Stimulated activated naive B cell treated with anti-CD40 and anti-IgM and Interleukin-4, amounts not matched to agents 10 μg/mL and 1 μg/mL and 100 μg/mL, for 72 hours (primary cell): ENCODE results near the gene RAP1GAP2.

Experiments used
- ATAC-seq, 2 donors: fragments of 150-1000 bp; cut with Tn5 transposase; replicated peaks; 2 replicates each; pipeline ENCODE4 v1.10.0; 2021; ENCODE audit warnings: moderate library complexity in 1 of 2
- DNase-seq: peaks from one replicate; pipeline ENCODE4 v3.0.0; 2021
- H3K27ac Mint-ChIP-seq: one replicate; pipeline ENCODE4 v1.8.0; 2022; ENCODE audit warnings: mild to moderate bottlenecking, mixed read lengths
- H3K27me3 Mint-ChIP-seq, 2 donors: one replicate each; pipeline ENCODE4 v1.8.0; 2022; ENCODE audit warnings: mixed read lengths in 2 of 2
- H3K36me3 Mint-ChIP-seq, 2 donors: one replicate each; pipeline ENCODE4 v1.8.0; 2022; ENCODE audit warnings: mixed read lengths in 2 of 2, mild to moderate bottlenecking in 1 of 2
- H3K4me1 Mint-ChIP-seq, 2 donors: one replicate each; pipeline ENCODE4 v1.8.0; 2022; ENCODE audit warnings: mixed read lengths in 2 of 2, mild to moderate bottlenecking in 1 of 2
- H3K4me3 Mint-ChIP-seq, 2 donors: one replicate each; pipeline ENCODE4 v1.8.0; 2022; ENCODE audit warnings: mild to moderate bottlenecking in 2 of 2, mixed read lengths in 2 of 2, moderate library complexity in 1 of 2
- H3K9me3 Mint-ChIP-seq, 2 donors: one replicate each; pipeline ENCODE4 v1.8.0; 2022; ENCODE audit warnings: mixed read lengths in 2 of 2, mild to moderate bottlenecking in 1 of 2

Gene RAP1GAP2

DNA sequence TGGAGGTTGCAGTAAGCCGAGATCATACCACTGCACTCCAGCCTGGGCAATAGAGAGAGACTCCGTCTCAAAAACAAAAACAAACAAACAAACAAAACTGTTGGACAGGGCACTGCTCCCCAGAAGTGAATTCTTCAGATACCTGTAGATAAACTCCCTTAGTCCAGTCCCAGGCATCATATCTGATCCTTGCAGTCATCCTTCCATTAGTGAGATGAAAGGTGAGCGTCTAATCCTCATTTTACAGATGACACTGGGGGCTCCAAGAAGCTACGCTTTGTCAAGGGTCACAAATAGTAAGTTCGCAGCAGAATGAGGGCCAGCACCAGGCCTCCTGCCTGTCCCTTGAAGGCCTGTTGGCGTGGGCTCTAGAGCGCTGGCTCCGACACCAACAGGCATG lies 165.2 kb downstream of the RAP1GAP2 start:
- H3K27ac Mint-ChIP-seq = peak overlapping the region; percentile 70
- peaks cover 0 to 7% of the 10 kb centered on the region in 2 donors for H3K36me3 Mint-ChIP-seq
- H3K27me3 Mint-ChIP-seq = peaks cover 0 to 4% of the 10 kb centered on the region in 2 donors
- H3K4me3 Mint-ChIP-seq = no peak overlapping the region
- peaks cover 0 to 3% of the 10 kb centered on the region in 2 donors for H3K4me1 Mint-ChIP-seq
- no peaks in the 10 kb centered on the region for H3K9me3 Mint-ChIP-seq
- DNase-seq (no peak), ATAC-seq (no peak)

- Mint-ChIP-seq H3K4me1 (peaks cover 0 to 2% of the 10 kb centered on the region in 2 donors), H3K36me3 (peaks cover 5 to 12% of the 10 kb centered on the region in 2 donors), H3K27ac (no peak overlapping the region), H3K4me3 (no peak overlapping the region), H3K27me3 (peaks cover 0 to 4% of the 10 kb centered on the region in 2 donors), H3K9me3 (no peaks in the 10 kb centered on the region)
- DNase-seq (no peak), ATAC-seq (no peak)
Observed at GRCh38 chr17:2962236-2962635, 166.0 kb downstream of the RAP1GAP2 start.

DNA sequence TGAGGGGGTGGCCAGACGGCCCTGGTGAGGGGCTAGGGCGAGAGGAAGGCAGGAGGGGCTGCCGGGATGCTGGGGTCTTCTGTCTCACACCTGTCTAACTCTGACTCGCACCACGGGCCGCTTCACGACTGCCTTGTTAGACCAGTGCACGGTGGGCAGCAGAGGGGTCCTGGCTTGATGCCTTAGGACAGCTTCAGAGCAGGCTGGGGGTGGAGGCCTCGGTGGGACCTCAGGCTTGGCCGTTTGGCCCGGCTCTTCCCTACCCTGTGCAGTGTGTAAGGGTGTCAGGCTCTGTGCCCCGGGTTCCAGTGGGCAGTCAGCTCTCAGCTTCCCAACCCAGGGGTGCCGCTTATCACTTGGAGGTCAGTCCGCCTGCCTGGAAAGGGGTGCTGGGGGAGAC lies 166.5 kb downstream of the RAP1GAP2 start:
- no peak for DNase-seq
- no peaks in the 10 kb centered on the region for H3K9me3 Mint-ChIP-seq
- no peak overlapping the region for H3K27ac Mint-ChIP-seq
- peaks cover 0 to 4% of the 10 kb centered on the region in 2 donors for H3K27me3 Mint-ChIP-seq
- peaks cover 6 to 13% of the 10 kb centered on the region in 2 donors for H3K36me3 Mint-ChIP-seq
- peaks cover 0 to 2% of the 10 kb centered on the region in 2 donors for H3K4me1 Mint-ChIP-seq
- ATAC-seq = no peak
- no peak overlapping the region for H3K4me3 Mint-ChIP-seq

DNA sequence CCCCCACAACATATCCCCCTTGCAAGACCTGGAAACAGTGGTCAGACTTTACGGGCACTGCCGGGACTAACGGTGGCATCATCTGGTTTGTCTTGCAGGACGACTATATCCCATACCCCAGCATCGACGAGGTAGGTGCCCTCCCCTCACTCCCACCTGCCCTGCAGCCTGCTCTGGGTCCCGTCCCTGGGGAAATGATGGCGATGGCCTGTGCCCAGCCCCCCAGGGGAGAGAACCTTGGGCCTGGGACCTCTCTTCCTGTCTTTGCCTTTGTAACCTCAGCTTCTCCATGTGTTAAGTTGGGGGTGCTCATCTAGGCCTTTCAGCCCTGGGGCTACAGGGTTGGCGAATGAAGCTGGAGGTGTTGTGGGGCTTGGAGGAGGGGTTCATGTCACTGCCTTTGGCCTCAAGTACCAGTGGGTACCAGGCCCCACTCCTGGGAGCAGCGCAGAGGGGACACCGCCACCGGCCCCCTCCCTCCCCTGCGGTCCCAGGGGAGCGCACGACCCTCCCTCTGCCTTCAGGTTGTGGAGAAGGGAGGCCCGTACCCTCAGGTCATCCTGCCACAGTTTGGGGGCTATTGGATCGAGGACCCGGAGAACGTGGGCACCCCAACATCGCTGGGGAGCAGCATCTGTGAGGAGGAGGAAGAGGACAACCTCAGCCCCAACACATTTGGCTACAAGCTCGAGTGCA lies 167.2 kb downstream of the RAP1GAP2 start:
- H3K4me3 Mint-ChIP-seq = no peak overlapping the region
- H3K27me3 Mint-ChIP-seq = no peaks in the 10 kb centered on the region
- no peaks in the 10 kb centered on the region for H3K9me3 Mint-ChIP-seq
- peaks cover 13 to 14% of the 10 kb centered on the region in 2 donors for H3K36me3 Mint-ChIP-seq
- DNase-seq = no peak
- ATAC-seq = no peak
- H3K27ac Mint-ChIP-seq = peak overlapping the region; percentile 37
- peaks cover 0 to 2% of the 10 kb centered on the region in 2 donors for H3K4me1 Mint-ChIP-seq

GRCh38 chr17:2964028-2964356 lies 167.8 kb downstream of the RAP1GAP2 start:
- no peak for ATAC-seq
- Mint-ChIP-seq H3K4me3 (no peak overlapping the region), H3K9me3 (no peaks in the 10 kb centered on the region), H3K4me1 (peaks cover 0 to 2% of the 10 kb centered on the region in 2 donors), H3K27me3 (no peaks in the 10 kb centered on the region), H3K36me3 (peaks cover 13 to 14% of the 10 kb centered on the region in 2 donors), H3K27ac (no peak overlapping the region)
- DNase-seq = no peak

- H3K4me3 Mint-ChIP-seq = no peak overlapping the region
Observed at GRCh38 chr17:2964370-2964769, 168.1 kb downstream of the RAP1GAP2 start.

DNA sequence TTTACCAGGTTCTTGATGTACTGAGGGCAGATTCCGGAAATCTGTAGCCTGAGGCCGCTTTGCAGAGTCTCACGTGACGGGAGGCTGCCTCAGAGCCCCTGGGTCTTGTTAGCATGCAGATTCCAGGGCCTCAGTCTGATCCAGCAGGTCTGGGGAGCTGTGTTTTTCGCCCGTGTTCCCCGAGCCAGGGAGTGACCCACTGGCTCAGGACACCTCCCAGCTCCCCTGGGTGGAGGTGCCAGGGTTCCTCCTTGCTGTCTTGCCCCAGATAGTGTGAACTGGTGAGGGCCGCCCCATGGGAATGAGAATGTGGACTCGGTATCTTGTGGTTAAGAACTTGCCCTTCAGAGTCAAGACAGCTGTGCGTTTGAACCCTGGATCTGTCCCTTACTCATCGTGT lies 168.6 kb downstream of the RAP1GAP2 start:
- no peak for ATAC-seq
- Mint-ChIP-seq H3K27me3 (no peaks in the 10 kb centered on the region), H3K27ac (no peak overlapping the region)

More at GRCh38 chr17:2964370-2964769, 168.1 kb downstream of the RAP1GAP2 start:
- Mint-ChIP-seq H3K9me3 (no peaks in the 10 kb centered on the region), H3K4me1 (no peaks in the 10 kb centered on the region), H3K36me3 (peaks cover 13 to 14% of the 10 kb centered on the region in 2 donors), H3K27ac (no peak overlapping the region), H3K27me3 (no peaks in the 10 kb centered on the region)
- DNase-seq (no peak), ATAC-seq (no peak)

DNA sequence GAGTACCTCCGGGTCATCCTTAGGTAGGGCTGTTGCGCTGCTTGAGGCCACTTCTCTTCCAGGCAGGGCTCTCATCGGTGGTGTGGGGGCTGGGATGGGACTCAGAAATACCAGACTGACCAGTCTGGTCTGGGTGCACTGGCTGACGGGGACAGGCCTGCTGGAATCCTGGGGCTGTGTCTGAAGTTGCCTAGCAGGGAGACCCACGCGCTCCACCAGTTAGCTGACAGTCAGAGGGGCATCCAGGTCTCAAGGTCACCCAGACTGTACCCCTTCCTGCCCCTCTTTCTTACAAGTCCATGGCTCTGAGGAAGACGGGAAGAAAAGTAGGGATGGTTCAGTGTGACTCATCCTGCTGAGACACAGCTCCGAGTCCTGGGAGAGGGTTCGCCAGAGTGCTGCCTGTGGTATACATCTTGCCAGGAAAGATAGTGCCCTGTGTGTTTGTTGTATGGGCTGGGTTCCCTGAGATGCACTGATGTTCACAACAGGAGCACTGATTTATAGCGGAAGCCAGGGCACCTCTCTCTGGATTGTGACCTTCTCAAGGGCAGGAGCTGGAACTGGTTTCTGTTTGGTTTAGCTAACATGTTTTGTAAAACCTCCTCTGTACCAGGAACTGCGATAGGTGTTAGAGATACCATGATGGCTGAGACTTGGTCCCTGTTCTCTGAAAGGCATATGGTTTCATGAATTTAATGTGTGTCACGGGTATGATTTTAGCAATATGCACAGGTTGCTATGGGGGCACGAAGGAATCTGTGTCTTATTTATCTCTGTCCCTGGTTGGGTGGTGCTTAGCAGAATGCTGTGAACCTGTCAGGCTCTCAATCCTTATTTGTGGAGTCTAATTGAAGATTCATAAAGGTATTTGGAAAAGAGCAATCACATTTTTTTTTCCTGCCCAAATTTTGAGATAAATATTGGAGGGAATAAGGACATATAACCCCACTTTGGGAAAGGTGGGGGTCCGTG lies 169.7 kb downstream of the RAP1GAP2 start:
- no peaks in the 10 kb centered on the region for H3K27me3 Mint-ChIP-seq
- H3K4me1 Mint-ChIP-seq = no peaks in the 10 kb centered on the region
- no peak overlapping the region for H3K27ac Mint-ChIP-seq
- no peak overlapping the region for H3K4me3 Mint-ChIP-seq
- no peaks in the 10 kb centered on the region for H3K9me3 Mint-ChIP-seq
- peaks cover 13 to 14% of the 10 kb centered on the region in 2 donors for H3K36me3 Mint-ChIP-seq
- no peak for DNase-seq
- no peak for ATAC-seq

More for the DNA sequence above, 168.6 kb downstream of the RAP1GAP2 start:
- Mint-ChIP-seq H3K4me3 (no peak overlapping the region), H3K36me3 (peaks cover 13 to 14% of the 10 kb centered on the region in 2 donors), H3K9me3 (no peaks in the 10 kb centered on the region), H3K4me1 (no peaks in the 10 kb centered on the region)
- DNase-seq = no peak

GRCh38 chr17:2967515-2967914 lies 171.3 kb downstream of the RAP1GAP2 start:
- Mint-ChIP-seq H3K9me3 (no peaks in the 10 kb centered on the region), H3K4me1 (no peaks in the 10 kb centered on the region), H3K27ac (no peak overlapping the region), H3K4me3 (no peak overlapping the region), H3K27me3 (no peaks in the 10 kb centered on the region), H3K36me3 (peaks cover 13 to 14% of the 10 kb centered on the region in 2 donors)
- no peak for ATAC-seq
- no peak for DNase-seq

- Mint-ChIP-seq H3K4me3 (no peak overlapping the region), H3K9me3 (no peaks in the 10 kb centered on the region), H3K4me1 (peaks cover 0 to 2% of the 10 kb centered on the region in 2 donors), H3K27ac (no peak overlapping the region), H3K36me3 (peaks cover 5 to 14% of the 10 kb centered on the region in 2 donors), H3K27me3 (no peaks in the 10 kb centered on the region)
- no peak for DNase-seq
- ATAC-seq = no peak
Observed at GRCh38 chr17:2971851-2972250, 175.6 kb downstream of the RAP1GAP2 start.

GRCh38 chr17:2972749-2973148 lies 176.5 kb downstream of the RAP1GAP2 start:
- Mint-ChIP-seq H3K27ac (no peak overlapping the region), H3K36me3 (peaks cover 0 to 9% of the 10 kb centered on the region in 2 donors), H3K4me3 (no peak overlapping the region), H3K27me3 (no peaks in the 10 kb centered on the region), H3K4me1 (peaks cover 0 to 2% of the 10 kb centered on the region in 2 donors), H3K9me3 (no peaks in the 10 kb centered on the region)
- no peak for DNase-seq
- peak in 1 of 2 donors; percentile 41 for ATAC-seq

DNA sequence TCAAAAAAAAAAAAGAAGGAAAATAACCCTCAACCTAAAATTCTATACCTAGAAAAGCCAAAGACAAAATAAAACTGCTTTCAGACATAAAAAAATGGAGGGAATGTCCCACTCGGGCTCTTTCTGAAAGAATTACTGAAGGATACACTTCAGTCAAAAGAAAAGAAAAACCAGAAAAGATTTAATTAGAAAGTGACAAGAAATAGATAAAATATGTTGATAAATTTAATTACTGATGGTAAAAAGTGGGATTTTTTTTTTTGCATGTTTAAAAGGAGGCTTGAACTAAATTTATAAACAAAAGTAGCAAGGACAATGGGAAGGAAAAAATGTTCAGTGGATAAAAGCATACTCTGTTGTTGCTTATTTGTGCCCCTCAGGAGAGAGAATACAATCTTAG lies 178.1 kb downstream of the RAP1GAP2 start:
- Mint-ChIP-seq H3K4me3 (no peak overlapping the region), H3K9me3 (no peaks in the 10 kb centered on the region), H3K27me3 (no peaks in the 10 kb centered on the region), H3K4me1 (peaks cover 0 to 2% of the 10 kb centered on the region in 2 donors), H3K36me3 (peaks cover 0 to 1% of the 10 kb centered on the region in 2 donors), H3K27ac (no peak overlapping the region)
- DNase-seq = no peak
- no peak for ATAC-seq

GRCh38 chr17:2975469-2975958 lies 179.3 kb downstream of the RAP1GAP2 start:
- ATAC-seq (no peak), DNase-seq (no peak)
- no peak overlapping the region for H3K4me3 Mint-ChIP-seq
- no peaks in the 10 kb centered on the region for H3K27me3 Mint-ChIP-seq
- H3K4me1 Mint-ChIP-seq = peaks cover 0 to 2% of the 10 kb centered on the region in 2 donors
- peaks cover 0 to 1% of the 10 kb centered on the region in 2 donors for H3K36me3 Mint-ChIP-seq
- H3K9me3 Mint-ChIP-seq = no peaks in the 10 kb centered on the region
- H3K27ac Mint-ChIP-seq = no peak overlapping the region

DNA sequence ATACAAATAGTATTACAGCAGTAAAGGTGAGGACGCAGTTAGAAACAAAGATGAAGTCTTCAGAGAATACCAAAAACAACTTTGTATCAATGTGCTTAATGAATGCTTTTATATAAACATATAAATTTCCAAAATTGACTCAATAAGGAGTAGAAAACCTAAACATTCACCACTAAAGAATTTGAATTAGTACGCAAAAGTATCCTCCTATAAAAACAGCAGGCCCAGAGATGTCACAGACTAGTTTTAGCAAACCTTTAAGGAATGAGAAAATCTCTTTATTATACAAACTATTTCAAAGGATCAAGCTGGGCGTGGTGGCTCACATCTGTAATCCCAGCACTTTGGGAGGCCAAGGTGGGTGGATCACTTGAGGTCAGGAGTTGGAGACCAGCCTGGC lies 180.9 kb downstream of the RAP1GAP2 start:
- peaks cover 0 to 2% of the 10 kb centered on the region in 2 donors for H3K4me1 Mint-ChIP-seq
- no peaks in the 10 kb centered on the region for H3K9me3 Mint-ChIP-seq
- no peak overlapping the region for H3K27ac Mint-ChIP-seq
- H3K36me3 Mint-ChIP-seq = peaks cover 1 to 9% of the 10 kb centered on the region in 2 donors
- ATAC-seq (no peak), DNase-seq (no peak)
- no peaks in the 10 kb centered on the region for H3K27me3 Mint-ChIP-seq
- H3K4me3 Mint-ChIP-seq = no peak overlapping the region
